ENCODE data around the gene CA10. TPM values are rescaled to one million over a fixed set of nuclear protein-coding genes. Genes with fewer than 3 reads are reported as not detected.

The CA10 gene
- total RNA-seq (ENCODE audit: low replicate concordance): not detected in 2 replicates

GRCh38 chr17:52158450-52159042 lies at the start of gene CA10:
Gene CA10, minus strand, starts transcription at chr17:52158714.

